Smooth muscle cell (in vitro differentiated cells): ENCODE data around the gene NT5C3B. TPM values are rescaled to one million over a fixed set of nuclear protein-coding genes. Genes with fewer than 3 reads are reported as not detected.

Experiments
- DNase-seq: peaks from one replicate; lab custom pipeline; 2025; ENCODE audit not compliant: unreplicated experiment; lab: John Stamatoyannopoulos, UW
- H2AFZ ChIP-seq: fragments of 200-600 bp; sonication (generic); 2 replicates; pipeline ENCODE4 v1.6.0; 2016; ENCODE audit warnings: antibody characterized with exemption, low read depth, mild to moderate bottlenecking
- H3F3A ChIP-seq: fragments of 200-600 bp; sonication (generic); 2 replicates; pipeline ENCODE4 v1.6.0; 2017; ENCODE audit warnings: antibody characterized with exemption, low read depth
- H3K27ac ChIP-seq: fragments of 200-600 bp; sonication (generic); 2 replicates; pipeline ENCODE4 v1.5.1; 2016; ENCODE audit warnings: low read depth, mild to moderate bottlenecking
- H3K27me3 ChIP-seq: fragments of 200-600 bp; sonication (generic); 2 replicates; pipeline ENCODE4 v1.6.1; 2016; ENCODE audit warnings: low read depth, mild to moderate bottlenecking
- H3K36me3 ChIP-seq: fragments of 200-600 bp; sonication (generic); 2 replicates; pipeline ENCODE4 v1.5.1; 2016; ENCODE audit warnings: low read depth
- H3K4me1 ChIP-seq: fragments of 200-600 bp; sonication (generic); 2 replicates; pipeline ENCODE4 v1.5.1; 2016; ENCODE audit warnings: low read depth
- H3K4me2 ChIP-seq: fragments of 200-600 bp; sonication (generic); 2 replicates; pipeline ENCODE4 v1.6.0; 2016; ENCODE audit warnings: mild to moderate bottlenecking
- H3K4me3 ChIP-seq: fragments of 200-600 bp; sonication (generic); 2 replicates; pipeline ENCODE4 v1.5.1; 2016; ENCODE audit warnings: mild to moderate bottlenecking
- H3K79me2 ChIP-seq: fragments of 200-600 bp; sonication (generic); 2 replicates; pipeline ENCODE4 v1.6.0; 2016; ENCODE audit warnings: low read depth, mild to moderate bottlenecking
- H3K9ac ChIP-seq: fragments of 200-600 bp; sonication (generic); 2 replicates; pipeline ENCODE4 v1.6.0; 2016; ENCODE audit warnings: low read depth
- H3K9me3 ChIP-seq: fragments of 200-600 bp; sonication (generic); replicated peaks from 2 replicates; pipeline ENCODE4 v1.5.1; 2016; ENCODE audit warnings: low read depth
- H4K20me1 ChIP-seq: fragments of 200-600 bp; sonication (generic); 2 replicates; pipeline ENCODE4 v1.6.0; 2016; ENCODE audit warnings: low read depth
- CTCF ChIP-seq: fragments of 200-600 bp; sonication (generic); IDR thresholded peaks from 2 replicates; pipeline ENCODE4 v1.5.1; 2017; ENCODE audit warnings: borderline replicate concordance, mild to moderate bottlenecking, antibody characterized with exemption; ENCODE audit not compliant: insufficient read depth, poor library complexity, severe bottlenecking
- WGBS: methylation state at CpG from one replicate; pipeline ENCODE4 v1.1.7; 2016; ENCODE audit warnings: low lambda C conversion rate; 5-methylcytosine and 5-hydroxymethylcytosine counted together
- polyA plus RNA-seq: library from polyadenylated mRNA; unstranded; fragments of >200 nt; fragmentation: Nextera tagmentation; extraction: Ambion mirVana; gene quantifications from 2 replicates; pipeline ENCODE4 v1.2.1, GENCODE V29; 2016
- total RNA-seq: library from RNA; depleted of rRNA; stranded (reverse); fragments of >200 nt; gene quantifications from 2 replicates; pipeline ENCODE4 v1.2.3, GENCODE V29; 2014

NT5C3B gene
- total and polyA plus RNA-seq, 2 experiments from 2014 or later = 46.8 to 76.3 TPM

GRCh38 chr17:41784207-41784744 is 51.8 kb downstream of the NT5C3B start:
- H3K36me3 ChIP-seq = no peaks in the 10 kb centered on the region
- H2AFZ ChIP-seq = no peak overlapping the region
- peak overlapping the region; percentile 85 for H3K4me2 ChIP-seq
- peaks cover 60% of the 10 kb centered on the region for H4K20me1 ChIP-seq
- peak overlapping the region; percentile 72 for H3K9ac ChIP-seq
- H3K27me3 ChIP-seq = no peaks in the 10 kb centered on the region
- no peak for DNase-seq
- peaks cover 61% of the 10 kb centered on the region for H3K79me2 ChIP-seq
- no peak for TF ChIP-seq CTCF
- WGBS = 18% methylated on average over 6 of the region's 6 CpGs
- peak overlapping the region; percentile 63 for H3K4me3 ChIP-seq
- H3K9me3 ChIP-seq = no peaks in the 10 kb centered on the region
- peaks cover 22% of the 10 kb centered on the region for H3K4me1 ChIP-seq
- peaks cover 10% of the 10 kb centered on the region for H3F3A ChIP-seq
- peak overlapping the region; percentile 60 for H3K27ac ChIP-seq

GRCh38 chr17:41782142-41782541 is 53.9 kb downstream of the NT5C3B start:
- peak overlapping the region; percentile 85 for H3K4me2 ChIP-seq
- H3K27ac ChIP-seq = peak overlapping the region; percentile 50
- TF ChIP-seq CTCF = no peak
- H3F3A ChIP-seq = peaks cover 8% of the 10 kb centered on the region
- peaks cover 33% of the 10 kb centered on the region for H3K4me1 ChIP-seq
- no peak for DNase-seq
- no peak overlapping the region for H3K4me3 ChIP-seq
- no peaks in the 10 kb centered on the region for H3K36me3 ChIP-seq
- no peaks in the 10 kb centered on the region for H3K27me3 ChIP-seq
- H2AFZ ChIP-seq = no peak overlapping the region
- H3K79me2 ChIP-seq = peaks cover 66% of the 10 kb centered on the region
- H4K20me1 ChIP-seq = peaks cover 79% of the 10 kb centered on the region
- H3K9me3 ChIP-seq = no peaks in the 10 kb centered on the region
- WGBS = 91% methylated on average over 4 of the region's 4 CpGs
- H3K9ac ChIP-seq = no peak overlapping the region

GRCh38 chr17:41781404-41782110 is 54.5 kb downstream of the NT5C3B start:
- H3K4me2 ChIP-seq = peak overlapping the region; percentile 85
- peaks cover 11% of the 10 kb centered on the region for H3F3A ChIP-seq
- H3K4me1 ChIP-seq = peaks cover 39% of the 10 kb centered on the region
- H3K9ac ChIP-seq = no peak overlapping the region
- no peaks in the 10 kb centered on the region for H3K27me3 ChIP-seq
- no peak for TF ChIP-seq CTCF
- no peaks in the 10 kb centered on the region for H3K9me3 ChIP-seq
- peaks cover 67% of the 10 kb centered on the region for H3K79me2 ChIP-seq
- peak overlapping the region; percentile 50 for H3K27ac ChIP-seq
- H3K36me3 ChIP-seq = no peaks in the 10 kb centered on the region
- H4K20me1 ChIP-seq = peaks cover 84% of the 10 kb centered on the region
- H2AFZ ChIP-seq = no peak overlapping the region
- WGBS = 72% methylated on average over 13 of the region's 13 CpGs
- DNase-seq = no peak
- no peak overlapping the region for H3K4me3 ChIP-seq
